Psoas muscle (tissue), 8 donors: ENCODE measurements around the gene IL20. TPM values are rescaled to one million over a fixed set of nuclear protein-coding genes. Genes with fewer than 3 reads are reported as not detected.

Source experiments
- ATAC-seq, 4 donors: fragments of 200-7000 bp; cut with Tn5 transposase; one replicate each; pipeline ENCODE4 v1.9.1; 2020; ENCODE audit warnings: moderate library complexity in 3 of 4, mild to moderate bottlenecking in 2 of 4
- DNase-seq, 2 donors: peaks; one replicate each; pipeline ENCODE4 v3.0.0-alpha.2; 2020
- H3K27ac ChIP-seq: fragments of 200-600 bp; one replicate; pipeline ENCODE4 v1.8.0; 2022
- H3K27me3 ChIP-seq, 3 donors: fragments of 200-600 bp in 1 of 3; one replicate each; pipeline versions ENCODE4 v1.6.1 to v1.8.0; 2013 to 2022; ENCODE audit warnings: low read length in 2 of 3, mild to moderate bottlenecking in 2 of 3, moderate library complexity in 1 of 3; ENCODE audit not compliant: insufficient read depth in 3 of 3
- H3K36me3 ChIP-seq, 2 donors: fragments of 200-600 bp in 1 of 2; one replicate each; pipeline versions ENCODE4 v1.6.1 to v1.8.0; 2013 to 2022; ENCODE audit warnings: low read depth in 1 of 2, mild to moderate bottlenecking in 1 of 2, moderate library complexity in 1 of 2; ENCODE audit not compliant: insufficient read depth in 1 of 2
- H3K4me1 ChIP-seq: fragments of 200-600 bp; one replicate; pipeline ENCODE4 v1.8.0; 2022
- H3K4me3 ChIP-seq: fragments of 200-600 bp; one replicate; pipeline ENCODE4 v1.8.0; 2022; ENCODE audit warnings: mild to moderate bottlenecking
- H3K9me3 ChIP-seq: fragments of 200-600 bp; one replicate; pipeline ENCODE4 v1.8.0; 2022
- WGBS, 3 donors: extraction: QIAGEN DNeasy Blood & Tissue Kit; methylation state at CpG; one replicate each; pipeline versions ENCODE4 v1.1.6 to v1.1.7; 2013; 5-methylcytosine and 5-hydroxymethylcytosine counted together
- intact Hi-C, 2 donors: fragments of 100-400 bp; cut with DNase I; formaldehyde crosslinking; loops; one replicate each; pipeline versions ENCODE4 v1.11.0 to v1.14.2; 2022
- polyA plus RNA-seq, 3 donors: library from polyadenylated mRNA; stranded (reverse); fragments of 200-250 nt; gene quantifications; one replicate each; pipeline ENCODE4 v1.2.3, GENCODE V29; 2013
- total RNA-seq, 4 donors: library from RNA; stranded (reverse); fragmentation: NEBNext Ultra II Directional in 2 of 4; extraction: Animal tissue kit (Norgen Biotek cat#: 25700) in 2 of 4; gene quantifications; one replicate each; pipeline versions ENCODE4 v1.2.1 to v1.2.4, GENCODE V29; 2021 to 2023
- TF ChIP-seq, protein P1 (sequence below): fragments of 200-600 bp; IDR thresholded peaks from one replicate; pipeline ENCODE4 v1.8.0; 2022; ENCODE audit warnings: antibody characterized with exemption
- donor health status: healthy with polysubstance abuse.
- donor health status: DM: no; HTN: no; CAD: no; lungs with moderate emphysema.
- donor health status: Bipolar disorder and iron deficiency.
- donor health status: healthy.
- donor health status: DM: yes; HTN: yes; CAD: no.
- donor health status: DM: no; HTN: no; CAD: no.
- donor health status: DM: no; HTN: no; CAD: no.
- donor health status: DM: yes; HTN: yes; CAD: no.

Gene IL20
- total and polyA plus RNA-seq, 7 donors: 1.2 TPM; not detected in 6

DNA sequence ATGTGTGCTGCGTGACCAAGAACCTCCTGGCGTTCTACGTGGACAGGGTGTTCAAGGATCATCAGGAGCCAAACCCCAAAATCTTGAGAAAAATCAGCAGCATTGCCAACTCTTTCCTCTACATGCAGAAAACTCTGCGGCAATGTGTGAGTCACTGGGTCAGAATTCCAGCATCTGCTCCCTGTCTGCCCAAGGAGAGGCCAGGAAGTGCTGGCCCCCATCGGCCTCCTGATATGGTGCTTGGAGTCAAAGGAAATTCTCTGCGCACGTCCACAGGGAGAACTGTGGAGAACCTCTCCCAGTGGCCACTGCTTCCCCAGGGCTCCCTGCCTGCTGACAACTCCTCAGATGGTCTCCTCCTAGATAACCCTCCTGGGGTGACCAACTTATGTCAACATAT is 25.6 kb upstream of the IL20 start:
- TF ChIP-seq, protein P1, sequence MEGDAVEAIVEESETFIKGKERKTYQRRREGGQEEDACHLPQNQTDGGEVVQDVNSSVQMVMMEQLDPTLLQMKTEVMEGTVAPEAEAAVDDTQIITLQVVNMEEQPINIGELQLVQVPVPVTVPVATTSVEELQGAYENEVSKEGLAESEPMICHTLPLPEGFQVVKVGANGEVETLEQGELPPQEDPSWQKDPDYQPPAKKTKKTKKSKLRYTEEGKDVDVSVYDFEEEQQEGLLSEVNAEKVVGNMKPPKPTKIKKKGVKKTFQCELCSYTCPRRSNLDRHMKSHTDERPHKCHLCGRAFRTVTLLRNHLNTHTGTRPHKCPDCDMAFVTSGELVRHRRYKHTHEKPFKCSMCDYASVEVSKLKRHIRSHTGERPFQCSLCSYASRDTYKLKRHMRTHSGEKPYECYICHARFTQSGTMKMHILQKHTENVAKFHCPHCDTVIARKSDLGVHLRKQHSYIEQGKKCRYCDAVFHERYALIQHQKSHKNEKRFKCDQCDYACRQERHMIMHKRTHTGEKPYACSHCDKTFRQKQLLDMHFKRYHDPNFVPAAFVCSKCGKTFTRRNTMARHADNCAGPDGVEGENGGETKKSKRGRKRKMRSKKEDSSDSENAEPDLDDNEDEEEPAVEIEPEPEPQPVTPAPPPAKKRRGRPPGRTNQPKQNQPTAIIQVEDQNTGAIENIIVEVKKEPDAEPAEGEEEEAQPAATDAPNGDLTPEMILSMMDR: no peak
- ATAC-seq: no peak
- Histone ChIP-seq H3K9me3 (no peaks in the 10 kb centered on the region), H3K4me1 (no peaks in the 10 kb centered on the region), H3K4me3 (no peak overlapping the region), H3K36me3 (no peaks in the 10 kb centered on the region), H3K27me3 (peaks cover 0 to 10% (median 0%) of the 10 kb centered on the region in 3 donors), H3K27ac (no peak overlapping the region)
- intact Hi-C loops: no loop called here
- no peak for DNase-seq
- WGBS, 3 donors: 82 to 91% (median 85%) methylated on average over 7 of the region's 7 CpGs

GRCh38 chr1:206841609-206842323 is 23.7 kb upstream of the IL20 start:
- Histone ChIP-seq H3K27me3 (peaks cover 0 to 8% (median 0%) of the 10 kb centered on the region in 3 donors), H3K9me3 (no peaks in the 10 kb centered on the region), H3K4me3 (no peak overlapping the region), H3K4me1 (no peaks in the 10 kb centered on the region), H3K36me3 (no peaks in the 10 kb centered on the region), H3K27ac (no peak overlapping the region)
- 67 to 75% (median 70%) methylated on average over 7 of the region's 7 CpGs for WGBS, 3 donors
- TF ChIP-seq, protein P1: no peak
- DNase-seq: no peak
- ATAC-seq: no peak
- intact Hi-C loops: no loop called here

GRCh38 chr1:206842854-206843253 is 22.6 kb upstream of the IL20 start:
- H3K27me3 ChIP-seq: no peaks in the 10 kb centered on the region
- no peaks in the 10 kb centered on the region for H3K9me3 ChIP-seq
- H3K4me3 ChIP-seq: no peak overlapping the region
- intact Hi-C loops: no loop called here
- TF ChIP-seq, protein P1: no peak
- DNase-seq (no peak), ATAC-seq (no peak)
- H3K36me3 ChIP-seq: no peaks in the 10 kb centered on the region
- no peaks in the 10 kb centered on the region for H3K4me1 ChIP-seq
- H3K27ac ChIP-seq: no peak overlapping the region

DNA sequence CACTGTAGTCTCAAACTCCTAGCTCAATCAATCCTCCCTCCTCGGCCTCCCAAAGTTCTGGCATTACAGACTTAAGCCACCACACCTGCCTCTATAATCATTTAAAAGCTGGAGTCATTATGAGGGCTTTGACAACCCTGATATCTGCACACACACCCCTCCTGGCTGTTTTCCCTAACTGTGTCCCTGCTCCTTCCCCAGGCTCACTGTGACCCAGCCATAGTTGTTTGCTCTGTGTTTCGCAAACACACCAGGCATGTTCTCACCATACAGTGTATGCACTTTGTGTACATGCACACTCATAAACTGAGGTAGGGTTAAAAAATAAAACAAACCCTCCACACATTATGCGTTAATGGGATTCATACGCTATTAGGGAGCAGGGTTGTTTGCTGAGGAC is 21.8 kb upstream of the IL20 start:
- DNase-seq (no peak), ATAC-seq (no peak)
- no peak overlapping the region for H3K27ac ChIP-seq
- H3K9me3 ChIP-seq: no peaks in the 10 kb centered on the region
- H3K36me3 ChIP-seq: no peaks in the 10 kb centered on the region
- no peak overlapping the region for H3K4me3 ChIP-seq
- H3K4me1 ChIP-seq: no peaks in the 10 kb centered on the region
- 86 to 91% (median 87%) methylated on average over 4 of the region's 4 CpGs for WGBS, 3 donors
- H3K27me3 ChIP-seq: no peaks in the 10 kb centered on the region
- intact Hi-C loops: no loop called here
- TF ChIP-seq, protein P1: no peak

DNA sequence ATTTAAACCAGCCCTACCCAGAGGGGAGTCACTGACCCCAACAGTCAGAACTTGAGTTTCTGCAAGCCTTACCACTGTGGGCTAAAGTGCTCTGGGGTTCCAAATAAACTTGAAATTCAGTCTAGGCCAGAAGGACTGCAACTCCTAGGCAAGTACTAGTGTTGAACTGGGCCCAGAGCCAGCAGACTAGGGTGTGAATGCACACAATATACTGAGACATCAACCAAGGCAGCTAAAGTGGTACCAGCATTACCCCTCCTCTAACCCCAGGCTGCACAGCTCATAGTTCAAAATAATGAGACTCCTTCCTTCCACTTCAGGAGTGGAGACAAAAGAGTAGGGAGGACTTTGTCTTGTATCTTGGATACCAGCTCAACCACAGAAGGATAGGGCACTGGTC is 18.9 kb upstream of the IL20 start:
- intact Hi-C loops: no loop called here
- ATAC-seq: no peak
- H3K4me1 ChIP-seq: no peaks in the 10 kb centered on the region
- H3K4me3 ChIP-seq: no peak overlapping the region
- no peaks in the 10 kb centered on the region for H3K36me3 ChIP-seq
- no peak for DNase-seq
- H3K27me3 ChIP-seq: no peaks in the 10 kb centered on the region
- H3K9me3 ChIP-seq: no peaks in the 10 kb centered on the region
- H3K27ac ChIP-seq: no peak overlapping the region
- TF ChIP-seq, protein P1: no peak
